Right lobe of liver (tissue), 6 donors: ENCODE results near the gene ADD2. TPM values are rescaled to one million over a fixed set of nuclear protein-coding genes. Genes with fewer than 3 reads are reported as not detected.

Experiments
- ATAC-seq, 4 donors: fragments of 200-7000 bp; cut with Tn5 transposase; one replicate each; pipeline ENCODE4 v1.9.1; 2020; ENCODE audit warnings: mild to moderate bottlenecking in 4 of 4, moderate library complexity in 4 of 4
- DNase-seq, 3 donors: peaks; one replicate each; pipeline ENCODE4 v3.0.0-alpha.2; 2020
- H3K27ac ChIP-seq, 3 donors: fragments of 200-600 bp; one replicate each; pipeline ENCODE4 v1.8.0; 2022
- H3K27me3 ChIP-seq, 2 donors: fragments of 200-600 bp; one replicate each; pipeline ENCODE4 v1.8.0; 2022
- H3K36me3 ChIP-seq, 4 donors: fragments of 200-600 bp; sonication (generic) in 1 of 4; one replicate each; pipeline versions ENCODE4 v1.5.1 to v1.8.0; 2017 to 2022; ENCODE audit warnings: control low read depth in 1 of 4
- H3K4me1 ChIP-seq, 4 donors: fragments of 200-600 bp; sonication (generic) in 1 of 4; one replicate each; pipeline versions ENCODE4 v1.5.1 to v1.8.0; 2017 to 2022; ENCODE audit warnings: control low read depth in 1 of 4
- H3K4me3 ChIP-seq, 3 donors: fragments of 200-600 bp; one replicate each; pipeline ENCODE4 v1.8.0; 2022
- H3K9me3 ChIP-seq, 4 donors: fragments of 200-600 bp; sonication (generic) in 1 of 4; one replicate each; pipeline versions ENCODE4 v1.5.1 to v1.8.0; 2017 to 2022; ENCODE audit warnings: control low read depth in 1 of 4
- POLR2A ChIP-seq: fragments of 450-650 bp; IDR thresholded peaks from one replicate; pipeline ENCODE4 v1.6.1; 2017; ENCODE audit warnings: antibody characterized with exemption, mild to moderate bottlenecking
- WGBS: methylation state at CpG from one replicate; pipeline ENCODE4 v1.1.6; 2018; ENCODE audit warnings: low coverage, low lambda C conversion rate; ENCODE audit not compliant: insufficient coverage; ENCODE audit errors: missing lambda C conversion rate; 5-methylcytosine and 5-hydroxymethylcytosine counted together
- intact Hi-C, 2 donors: fragments of 100-400 bp; cut with DNase I; formaldehyde crosslinking; loops; one replicate each; pipeline versions ENCODE4 v1.11.2 to v1.14.1; 2022
- total RNA-seq, 6 experiments: library from RNA; depleted of rRNA in 2 of 6; stranded (reverse); fragments of >200 nt in 2 of 6; fragmentation: NEBNext Ultra II Directional in 3 of 6; extraction: Animal tissue kit (Norgen Biotek cat#: 25700) in 3 of 6; gene quantifications; one replicate each; pipeline versions ENCODE4 v1.1.0 to v1.2.4, GENCODE V29; 2016 to 2023
- TF ChIP-seq, protein P1 (sequence below), 4 donors: fragments of 200-600 bp in 3 of 4; fragments of 450-650 bp in 1 of 4; IDR thresholded peaks; one replicate each; pipeline versions ENCODE4 v1.5.1 to v1.8.0; 2016 to 2022; ENCODE audit warnings: antibody characterized with exemption in 4 of 4, mild to moderate bottlenecking in 2 of 4
- donor health status: DM: no; HTN: yes; CAD: no.
- donor health status: DM: no; HTN: no; CAD: no.
- donor health status: DM: no; HTN: no; CAD: no.
- donor health status: DM: no; HTN: yes; CAD: no.
- donor health status: DM: no; HTN: yes; CAD: no.

Gene ADD2
- total RNA-seq, 6 experiments from 2014 or later = under 0.01 to 1.00 (median 0.14) TPM; not detected in 1

DNA sequence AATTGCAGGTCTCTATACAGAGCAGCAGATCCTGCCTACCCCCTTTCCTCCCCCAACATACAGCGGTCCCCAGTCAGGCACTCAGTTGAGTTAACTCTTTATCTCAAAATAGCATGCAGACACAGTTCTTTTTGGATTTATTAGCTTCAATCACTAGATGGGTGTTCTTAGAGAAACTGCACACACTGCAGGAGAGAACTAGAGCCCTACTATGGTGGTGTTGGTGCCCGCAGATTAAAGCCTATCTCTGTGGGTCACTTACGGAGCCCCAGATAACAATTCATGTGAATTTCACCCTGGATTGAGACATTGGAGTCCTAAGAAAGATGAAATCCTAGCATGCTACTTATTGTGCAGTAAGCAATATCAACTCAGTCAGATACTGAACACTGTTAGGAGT is 11.9 kb downstream of the ADD2 start:
- Histone ChIP-seq H3K9me3 (no peaks in the 10 kb centered on the region), H3K27ac (no peak overlapping the region), H3K27me3 (no peaks in the 10 kb centered on the region), H3K36me3 (no peaks in the 10 kb centered on the region), H3K4me3 (no peak overlapping the region), H3K4me1 (no peaks in the 10 kb centered on the region)
- DNase-seq (no peak), ATAC-seq (no peak)
- intact Hi-C loops = no loop called here
- TF ChIP-seq, protein P1, sequence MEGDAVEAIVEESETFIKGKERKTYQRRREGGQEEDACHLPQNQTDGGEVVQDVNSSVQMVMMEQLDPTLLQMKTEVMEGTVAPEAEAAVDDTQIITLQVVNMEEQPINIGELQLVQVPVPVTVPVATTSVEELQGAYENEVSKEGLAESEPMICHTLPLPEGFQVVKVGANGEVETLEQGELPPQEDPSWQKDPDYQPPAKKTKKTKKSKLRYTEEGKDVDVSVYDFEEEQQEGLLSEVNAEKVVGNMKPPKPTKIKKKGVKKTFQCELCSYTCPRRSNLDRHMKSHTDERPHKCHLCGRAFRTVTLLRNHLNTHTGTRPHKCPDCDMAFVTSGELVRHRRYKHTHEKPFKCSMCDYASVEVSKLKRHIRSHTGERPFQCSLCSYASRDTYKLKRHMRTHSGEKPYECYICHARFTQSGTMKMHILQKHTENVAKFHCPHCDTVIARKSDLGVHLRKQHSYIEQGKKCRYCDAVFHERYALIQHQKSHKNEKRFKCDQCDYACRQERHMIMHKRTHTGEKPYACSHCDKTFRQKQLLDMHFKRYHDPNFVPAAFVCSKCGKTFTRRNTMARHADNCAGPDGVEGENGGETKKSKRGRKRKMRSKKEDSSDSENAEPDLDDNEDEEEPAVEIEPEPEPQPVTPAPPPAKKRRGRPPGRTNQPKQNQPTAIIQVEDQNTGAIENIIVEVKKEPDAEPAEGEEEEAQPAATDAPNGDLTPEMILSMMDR (IDR thresholded peaks at IDR 0.05) = no peak
- TF ChIP-seq POLR2A = no peak
- 80% methylated on average over 3 of the region's 3 CpGs for WGBS

DNA sequence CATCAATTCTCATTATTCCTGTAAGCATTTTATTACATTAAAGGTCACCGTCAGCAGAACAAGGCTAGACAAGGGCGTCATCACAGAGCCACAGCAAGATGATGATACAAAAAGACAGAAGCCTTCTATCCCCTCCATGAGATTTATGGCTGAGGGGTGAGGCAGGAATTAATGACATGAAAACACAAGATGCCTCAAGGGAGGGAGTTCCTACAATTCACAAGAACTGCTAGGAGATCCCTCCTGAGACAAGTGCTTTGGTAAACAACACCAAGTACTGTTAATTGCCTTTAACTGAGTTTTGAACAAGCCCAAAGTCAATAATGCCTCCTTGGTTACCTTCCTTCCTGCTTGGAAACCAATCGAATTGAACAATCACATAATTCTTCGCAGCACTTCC is 14.1 kb downstream of the ADD2 start:
- Histone ChIP-seq H3K27me3 (no peaks in the 10 kb centered on the region), H3K4me1 (no peaks in the 10 kb centered on the region), H3K9me3 (no peaks in the 10 kb centered on the region), H3K4me3 (no peak overlapping the region), H3K27ac (no peak overlapping the region), H3K36me3 (no peaks in the 10 kb centered on the region)
- intact Hi-C loops = no loop called here
- DNase-seq (no peak), ATAC-seq (no peak)
- WGBS = 80% methylated on average over 2 of the region's 4 CpGs
- TF ChIP-seq, protein P1 (IDR thresholded peaks at IDR 0.05) = no peak
- TF ChIP-seq POLR2A = no peak

DNA sequence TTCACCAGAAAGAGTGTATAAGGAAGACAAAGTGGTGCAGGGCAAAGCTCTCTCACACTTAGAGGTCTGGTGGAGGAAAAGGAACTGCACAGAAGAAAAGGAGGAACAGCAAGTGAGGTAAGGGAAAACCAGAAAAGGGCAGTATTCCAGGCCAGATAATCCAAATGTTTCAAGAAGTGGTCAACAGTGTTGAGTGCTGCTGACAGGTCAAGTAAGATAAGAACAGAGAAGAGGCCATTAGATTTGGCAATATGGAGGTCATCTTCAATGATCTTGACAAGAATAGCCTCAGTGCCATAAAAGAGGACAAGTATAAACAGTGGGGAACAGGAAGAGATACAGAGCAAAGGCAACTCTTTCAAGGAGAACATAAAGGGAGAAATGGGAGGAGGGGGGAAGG is 15.0 kb downstream of the ADD2 start:
- H3K4me1 ChIP-seq = no peaks in the 10 kb centered on the region
- H3K27me3 ChIP-seq = no peaks in the 10 kb centered on the region
- no peak overlapping the region for H3K4me3 ChIP-seq
- ATAC-seq = no peak
- no peaks in the 10 kb centered on the region for H3K9me3 ChIP-seq
- TF ChIP-seq, protein P1 (IDR thresholded peaks at IDR 0.05) = no peak
- TF ChIP-seq POLR2A = no peak
- H3K27ac ChIP-seq = no peak overlapping the region
- no peaks in the 10 kb centered on the region for H3K36me3 ChIP-seq
- intact Hi-C loops = no loop called here
- no peak for DNase-seq

DNA sequence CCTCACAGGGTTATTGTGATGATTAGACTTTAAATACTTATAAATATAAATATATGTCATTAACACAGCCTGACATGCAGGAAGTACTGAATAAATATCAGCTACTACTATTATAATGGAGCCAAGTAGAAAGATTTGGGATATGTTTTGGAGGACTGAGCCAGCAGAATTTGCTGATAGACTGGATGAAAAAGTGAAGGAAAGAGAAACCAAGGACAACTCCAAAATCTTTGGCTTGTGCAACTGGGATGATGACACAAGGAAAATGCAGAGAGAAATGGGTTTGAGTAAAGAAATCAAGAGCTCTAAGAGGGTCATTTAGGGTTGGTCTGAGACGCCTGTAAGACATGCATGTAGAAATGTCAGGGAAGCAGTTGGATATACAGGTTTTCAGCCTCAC is 15.6 kb downstream of the ADD2 start:
- DNase-seq (no peak), ATAC-seq (no peak)
- no peaks in the 10 kb centered on the region for H3K4me1 ChIP-seq
- intact Hi-C loops = no loop called here
- no peaks in the 10 kb centered on the region for H3K36me3 ChIP-seq
- TF ChIP-seq, protein P1 (IDR thresholded peaks at IDR 0.05) = no peak
- no peak for TF ChIP-seq POLR2A
- 29% methylated on average over 1 of the region's 1 CpG for WGBS
- H3K27ac ChIP-seq = no peak overlapping the region
- no peak overlapping the region for H3K4me3 ChIP-seq
- no peaks in the 10 kb centered on the region for H3K27me3 ChIP-seq
- H3K9me3 ChIP-seq = no peaks in the 10 kb centered on the region

DNA sequence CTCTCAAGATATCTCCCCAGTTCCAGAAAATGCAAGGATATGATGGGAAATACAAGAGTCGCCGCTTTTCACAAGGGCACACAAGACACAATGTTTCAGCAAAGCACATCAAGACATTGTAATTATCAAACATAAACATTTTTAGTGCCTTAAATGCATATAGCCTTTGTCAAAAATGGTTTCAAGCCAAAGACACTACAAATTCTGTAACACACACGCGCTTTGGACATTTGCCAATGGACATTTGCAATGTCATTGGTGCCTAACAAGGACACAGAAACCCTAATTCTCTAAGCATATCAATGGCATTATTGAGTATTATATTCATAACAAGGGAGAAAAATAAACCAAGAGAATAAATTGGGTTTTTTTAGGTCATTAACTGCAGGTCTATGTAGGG is 16.1 kb downstream of the ADD2 start:
- no peak overlapping the region for H3K27ac ChIP-seq
- no peak for TF ChIP-seq POLR2A
- TF ChIP-seq, protein P1 (IDR thresholded peaks at IDR 0.05) = no peak
- WGBS = 63% methylated on average over 4 of the region's 4 CpGs
- DNase-seq (no peak), ATAC-seq (no peak)
- H3K4me1 ChIP-seq = no peaks in the 10 kb centered on the region
- H3K36me3 ChIP-seq = no peaks in the 10 kb centered on the region
- no peak overlapping the region for H3K4me3 ChIP-seq
- intact Hi-C loops = no loop called here
- H3K27me3 ChIP-seq = no peaks in the 10 kb centered on the region
- no peaks in the 10 kb centered on the region for H3K9me3 ChIP-seq
